H9 (cell line): ENCODE data around the gene HAGH. TPM values are rescaled to one million over a fixed set of nuclear protein-coding genes. Genes with fewer than 3 reads are reported as not detected.

Source experiments
- DNase-seq: peaks from one replicate; pipeline ENCODE4 v3.0.0-alpha.2; 2017
- H2AFZ ChIP-seq: one replicate; pipeline ENCODE4 v1.6.1; 2013; ENCODE audit warnings: mild to moderate bottlenecking, low read length, control low read depth, moderate library complexity
- H2AK5ac ChIP-seq: 2 replicates; pipeline ENCODE4 v1.6.1; 2013; ENCODE audit warnings: low read length, control low read depth, mixed read lengths; ENCODE audit not compliant: insufficient read length
- H2BK120ac ChIP-seq: one replicate; pipeline ENCODE4 v1.6.1; 2013; ENCODE audit warnings: low read depth, mild to moderate bottlenecking, low read length, control low read depth, inconsistent platforms; ENCODE audit not compliant: poor library complexity, severe bottlenecking
- H2BK12ac ChIP-seq: 2 replicates; pipeline ENCODE4 v1.6.1; 2013; ENCODE audit warnings: low read length, control low read depth, mixed read lengths, low read depth; ENCODE audit not compliant: insufficient read length
- H2BK15ac ChIP-seq: 2 replicates; pipeline ENCODE4 v1.6.1; 2013; ENCODE audit warnings: low read depth, low read length, control low read depth
- H2BK20ac ChIP-seq: one replicate; pipeline ENCODE4 v1.6.1; 2013; ENCODE audit warnings: low read depth, mild to moderate bottlenecking, low read length, control low read depth, inconsistent platforms; ENCODE audit not compliant: poor library complexity, severe bottlenecking
- H2BK5ac ChIP-seq: 2 replicates; pipeline ENCODE4 v1.6.1; 2013; ENCODE audit warnings: low read length, control low read depth, mixed read lengths; ENCODE audit not compliant: insufficient read length
- H3K14ac ChIP-seq: 2 replicates; pipeline ENCODE4 v1.6.1; 2013; ENCODE audit warnings: low read length, control low read depth; ENCODE audit not compliant: insufficient read depth
- H3K18ac ChIP-seq: 2 replicates; pipeline ENCODE4 v1.6.1; 2013; ENCODE audit warnings: low read depth, mild to moderate bottlenecking, mixed read lengths, low read length, control low read depth; ENCODE audit not compliant: insufficient read length
- H3K23ac ChIP-seq: 2 replicates; pipeline ENCODE4 v1.6.1; 2013; ENCODE audit warnings: low read length, control low read depth, mixed read lengths, low read depth; ENCODE audit not compliant: insufficient read length
- H3K23me2 ChIP-seq: 2 replicates; pipeline ENCODE4 v1.6.1; 2013; ENCODE audit warnings: low read depth, mild to moderate bottlenecking, mixed read lengths, low read length, control low read depth; ENCODE audit not compliant: insufficient read length, poor library complexity, severe bottlenecking
- H3K27ac ChIP-seq: 2 replicates; pipeline ENCODE4 v1.5.1; 2013; ENCODE audit warnings: low read length, control low read depth, mixed read lengths, low read depth; ENCODE audit not compliant: insufficient read length
- H3K27me3 ChIP-seq: 2 replicates; pipeline ENCODE4 v1.6.1; 2013; ENCODE audit warnings: low read length, control low read depth, inconsistent platforms; ENCODE audit not compliant: insufficient read depth
- H3K4ac ChIP-seq: 2 replicates; pipeline ENCODE4 v1.6.1; 2013; ENCODE audit warnings: low read depth, mild to moderate bottlenecking, control low read depth, inconsistent platforms, low read length, moderate library complexity
- H3K4me1 ChIP-seq: 2 replicates; pipeline ENCODE4 v1.6.1; 2013; ENCODE audit warnings: low read length, control low read depth, inconsistent platforms; ENCODE audit not compliant: insufficient read depth
- H3K4me2 ChIP-seq: 2 replicates; pipeline ENCODE4 v1.6.1; 2013; ENCODE audit warnings: low read length, control low read depth, mixed read lengths; ENCODE audit not compliant: insufficient read length, insufficient read depth
- H3K56ac ChIP-seq: 2 replicates; pipeline ENCODE4 v1.6.1; 2013; ENCODE audit warnings: low read depth, mild to moderate bottlenecking, mixed read lengths, low read length, control low read depth; ENCODE audit not compliant: insufficient read length
- H3K79me1 ChIP-seq: 2 replicates; pipeline ENCODE4 v1.6.1; 2013; ENCODE audit warnings: low read depth, mild to moderate bottlenecking, moderate library complexity, low read length, control low read depth, inconsistent platforms; ENCODE audit not compliant: insufficient read depth, poor library complexity, severe bottlenecking
- H3K79me2 ChIP-seq: 2 replicates; pipeline ENCODE4 v1.6.1; 2013; ENCODE audit warnings: low read length, control low read depth, inconsistent platforms; ENCODE audit not compliant: insufficient read depth
- H3K9ac ChIP-seq: 2 replicates; pipeline ENCODE4 v1.6.1; 2013; ENCODE audit warnings: low read length, control low read depth, mixed read lengths; ENCODE audit not compliant: insufficient read length; ENCODE audit errors: extremely low read depth
- H3K9me3 ChIP-seq: one replicate; pipeline ENCODE4 v1.6.1; 2013; ENCODE audit warnings: low read depth, low read length, inconsistent platforms; ENCODE audit not compliant: control insufficient read depth
- H3T11ph ChIP-seq: one replicate; pipeline ENCODE4 v1.6.1; 2013; ENCODE audit warnings: mild to moderate bottlenecking, low read length, control low read depth, inconsistent platforms
- H4K20me1 ChIP-seq: one replicate; pipeline ENCODE4 v1.6.1; 2013; ENCODE audit not compliant: control insufficient read depth, insufficient read length, insufficient read depth
- H4K5ac ChIP-seq: 2 replicates; pipeline ENCODE4 v1.6.1; 2013; ENCODE audit warnings: low read depth, mild to moderate bottlenecking, mixed read lengths, low read length, control low read depth; ENCODE audit not compliant: insufficient read length
- H4K8ac ChIP-seq: replicated peaks from 2 replicates; pipeline ENCODE4 v1.6.1; 2013; ENCODE audit warnings: low read length, control low read depth, mixed read lengths, low read depth; ENCODE audit not compliant: insufficient read length
- H4K91ac ChIP-seq: 2 replicates; pipeline ENCODE4 v1.6.1; 2013; ENCODE audit warnings: low read depth, mild to moderate bottlenecking, moderate library complexity, mixed read lengths, low read length, control low read depth; ENCODE audit not compliant: insufficient read length
- H3K27ac Mint-ChIP-seq, 3 experiments: 2 replicates in 2 of 3; 3 replicates in 1 of 3; pipeline ENCODE4 v1.8.0; 2020 to 2021; ENCODE audit warnings: mixed read lengths in 3 of 3, mild to moderate bottlenecking in 1 of 3, moderate library complexity in 1 of 3
- H3K27me3 Mint-ChIP-seq: 2 replicates; pipeline ENCODE4 v1.8.0; 2021; ENCODE audit warnings: low read depth, mild to moderate bottlenecking, moderate library complexity, mixed read lengths
- H3K36me3 Mint-ChIP-seq, 3 experiments: 2 replicates in 2 of 3; 3 replicates in 1 of 3; pipeline ENCODE4 v1.8.0; 2020 to 2021; ENCODE audit warnings: low read depth in 3 of 3, mixed read lengths in 3 of 3; ENCODE audit not compliant: insufficient read depth in 1 of 3
- H3K4me1 Mint-ChIP-seq, 2 experiments: 2 replicates each; pipeline ENCODE4 v1.8.0; 2020; ENCODE audit warnings: mixed read lengths in 2 of 2
- H3K4me3 Mint-ChIP-seq, 2 experiments: 2 replicates in 1 of 2; 3 replicates in 1 of 2; pipeline ENCODE4 v1.8.0; 2020 to 2021; ENCODE audit warnings: mild to moderate bottlenecking in 2 of 2, mixed read lengths in 2 of 2, moderate library complexity in 1 of 2
- H3K9me3 Mint-ChIP-seq, 2 experiments: 2 replicates in 1 of 2; 3 replicates in 1 of 2; pipeline ENCODE4 v1.8.0; 2020; ENCODE audit warnings: mild to moderate bottlenecking in 2 of 2, mixed read lengths in 2 of 2, moderate library complexity in 1 of 2
- WGBS: extraction: QIAGEN DNeasy Blood & Tissue Kit; methylation state at CpG from one replicate; pipeline ENCODE4 v1.1.7; 2013; ENCODE audit warnings: missing lambda C conversion rate, low lambda C conversion rate, mixed read lengths; ENCODE audit not compliant: insufficient read length; ENCODE audit errors: extremely low coverage; 5-methylcytosine and 5-hydroxymethylcytosine counted together
- total RNA-seq: library from RNA; stranded (reverse); gene quantifications from 2 replicates; pipeline ENCODE4 v1.2.1, GENCODE V29; 2021
- TF ChIP-seq, protein P1 (sequence below): fragments of 200-600 bp; sonication (generic); conservative IDR thresholded peaks from 3 replicates; pipeline ENCODE4 v1.8.0; 2021; ENCODE audit warnings: antibody characterized with exemption, mild to moderate bottlenecking

The HAGH gene
- total RNA-seq, 1 experiment from 2014 or later: 30.0 TPM

DNA sequence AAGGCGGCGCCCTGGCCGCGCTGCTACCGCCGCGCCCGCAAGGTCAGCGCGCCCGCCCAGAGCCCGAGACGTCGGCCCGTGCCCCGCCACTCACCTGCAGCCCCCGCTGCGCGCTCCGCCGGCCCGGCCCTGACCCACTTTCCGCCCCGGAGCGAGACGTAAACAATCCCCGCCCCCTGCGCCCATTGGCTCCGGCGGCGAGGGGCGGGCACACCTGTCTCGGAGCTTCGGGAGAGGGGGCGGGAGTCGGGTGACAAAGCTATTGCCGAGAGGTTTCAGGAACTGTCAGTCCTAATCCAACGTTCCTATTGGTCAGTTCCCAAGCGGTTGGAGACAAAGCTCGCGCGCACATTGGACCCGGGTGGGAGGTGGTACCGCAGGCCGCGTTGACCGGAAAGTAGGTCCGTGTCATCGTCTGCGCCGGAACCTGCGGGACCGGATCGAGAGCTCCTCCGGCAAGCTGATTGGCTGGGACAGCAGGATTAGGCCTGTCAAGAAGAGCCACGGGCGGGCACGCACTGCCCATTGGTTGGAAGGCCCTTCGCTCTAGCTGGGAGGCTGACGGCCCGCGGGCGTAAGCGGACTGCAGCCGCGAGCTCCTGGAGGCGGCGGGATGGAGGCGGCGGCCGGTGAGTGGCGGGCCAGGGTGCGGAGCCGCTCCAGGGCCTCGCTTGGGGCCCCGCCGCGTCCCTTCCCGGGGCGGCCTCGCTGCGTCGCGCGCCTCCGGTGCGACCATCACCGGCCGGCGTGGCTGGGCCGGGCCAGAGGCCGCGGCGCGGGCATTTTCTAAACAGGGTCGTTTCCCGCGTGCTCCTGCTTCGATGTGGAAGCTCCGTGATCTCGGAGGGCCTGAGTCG is 44.0 kb downstream of the HAGH start, which contains the start of the genes NUBP2 and SPSB3:
TSS of gene NUBP2 (plus strand) at position 553 of the 857 bp plus-strand sequence. CDS start at position 614, 61 bp downstream.
TSS of gene SPSB3 (minus strand) at position 164 of the 857 bp plus-strand sequence. CDS start 1,088 bp downstream, outside the sequence.
- peaks cover 7 to 14% of the 10 kb centered on the region in 2 experiments for H3K4me1 Mint-ChIP-seq
- TF ChIP-seq, protein P1, sequence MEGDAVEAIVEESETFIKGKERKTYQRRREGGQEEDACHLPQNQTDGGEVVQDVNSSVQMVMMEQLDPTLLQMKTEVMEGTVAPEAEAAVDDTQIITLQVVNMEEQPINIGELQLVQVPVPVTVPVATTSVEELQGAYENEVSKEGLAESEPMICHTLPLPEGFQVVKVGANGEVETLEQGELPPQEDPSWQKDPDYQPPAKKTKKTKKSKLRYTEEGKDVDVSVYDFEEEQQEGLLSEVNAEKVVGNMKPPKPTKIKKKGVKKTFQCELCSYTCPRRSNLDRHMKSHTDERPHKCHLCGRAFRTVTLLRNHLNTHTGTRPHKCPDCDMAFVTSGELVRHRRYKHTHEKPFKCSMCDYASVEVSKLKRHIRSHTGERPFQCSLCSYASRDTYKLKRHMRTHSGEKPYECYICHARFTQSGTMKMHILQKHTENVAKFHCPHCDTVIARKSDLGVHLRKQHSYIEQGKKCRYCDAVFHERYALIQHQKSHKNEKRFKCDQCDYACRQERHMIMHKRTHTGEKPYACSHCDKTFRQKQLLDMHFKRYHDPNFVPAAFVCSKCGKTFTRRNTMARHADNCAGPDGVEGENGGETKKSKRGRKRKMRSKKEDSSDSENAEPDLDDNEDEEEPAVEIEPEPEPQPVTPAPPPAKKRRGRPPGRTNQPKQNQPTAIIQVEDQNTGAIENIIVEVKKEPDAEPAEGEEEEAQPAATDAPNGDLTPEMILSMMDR: no peak; the same call in 2 of the 3 replicates
- Histone ChIP-seq H3K9ac (peak within 1 kb of the TSS; percentile 61), H3T11ph (no peak within 1 kb of the TSS), H3K4ac (no peak within 1 kb of the TSS), H2AK5ac (no peak within 1 kb of the TSS), H2BK120ac (no peak within 1 kb of the TSS), H3K79me1 (peaks cover 5% of the 10 kb centered on the region), H3K4me2 (peak within 1 kb of the TSS; percentile 86), H3K79me2 (peaks cover 8% of the 10 kb centered on the region; the same call in 1 of the 2 replicates), H3K27ac (no peak within 1 kb of the TSS), H2BK15ac (no peak within 1 kb of the TSS), H4K5ac (no peak within 1 kb of the TSS), H3K9me3 (no peaks in the 10 kb centered on the region), H3K27me3 (no peaks in the 10 kb centered on the region), H3K23ac (no peak within 1 kb of the TSS), H3K4me1 (no peaks in the 10 kb centered on the region; the same call in 1 of the 2 replicates), H2BK5ac (no peak within 1 kb of the TSS), H2BK12ac (no peak within 1 kb of the TSS), H3K23me2 (peaks cover 5% of the 10 kb centered on the region), H3K56ac (no peak within 1 kb of the TSS), H2BK20ac (no peak within 1 kb of the TSS), H4K20me1 (no peaks in the 10 kb centered on the region), H4K8ac (no peak within 1 kb of the TSS), H3K18ac (peak within 1 kb of the TSS; percentile 59), H2AFZ (no peak within 1 kb of the TSS), H4K91ac (no peak within 1 kb of the TSS), H3K14ac (peak within 1 kb of the TSS; percentile 43; the same call in 1 of the 2 replicates)
- H3K4me3 Mint-ChIP-seq: peak within 1 kb of the TSS; percentile 91 to 95
- H3K27ac Mint-ChIP-seq: peak within 1 kb of the TSS; percentile 59 to 97 (median 72); a peak in 6 of 7 replicates
- H3K27me3 Mint-ChIP-seq: peaks cover 2% of the 10 kb centered on the region; the same call in 1 of the 2 replicates
- peaks cover 2 to 31% (median 13%) of the 10 kb centered on the region in 3 experiments; a peak in 4 of 7 replicates for H3K36me3 Mint-ChIP-seq
- no peaks in the 10 kb centered on the region for H3K9me3 Mint-ChIP-seq
- DNase-seq: peak; percentile 100
- WGBS: no CpG with 5 or more reads among the region's 102 CpGs
